ENCODE measurements around the gene YRDC. TPM values are rescaled to one million over a fixed set of nuclear protein-coding genes. Genes with fewer than 3 reads are reported as not detected.

The YRDC gene
- total and polyA plus RNA-seq, 2 donors = 12.2 to 13.3 TPM

DNA sequence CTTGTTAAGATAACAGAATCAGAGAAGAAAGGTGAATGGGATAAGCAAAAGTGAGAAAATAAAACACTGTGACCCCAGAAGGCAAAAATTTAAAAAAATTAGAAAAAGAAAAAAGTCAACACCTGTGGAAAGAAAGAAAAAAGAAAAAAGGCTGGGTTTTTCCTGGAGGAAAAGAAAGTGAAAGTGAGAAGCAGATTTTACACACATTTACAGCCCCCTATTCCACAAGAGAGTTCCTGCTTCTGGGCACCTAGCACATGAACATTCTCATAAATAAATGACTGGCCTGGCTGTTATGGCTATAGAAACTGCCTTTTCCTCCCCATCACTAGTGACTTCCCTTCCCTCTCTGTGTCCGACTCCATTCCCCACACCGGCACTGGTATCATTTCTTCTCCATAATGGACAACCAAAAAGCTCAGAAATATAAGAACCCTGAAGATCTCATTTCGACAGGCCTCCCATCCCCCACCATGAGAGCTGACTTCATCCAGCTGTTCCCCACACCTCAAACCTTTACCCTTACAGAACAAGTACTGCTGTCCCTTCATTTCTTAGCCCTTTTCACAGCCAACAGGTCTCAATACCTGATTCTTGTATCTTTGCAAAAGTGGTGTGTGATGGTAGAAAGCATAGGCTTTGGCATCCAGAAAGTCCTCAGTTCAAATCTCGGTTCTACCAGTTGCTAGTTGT, 38.8 kb upstream of the YRDC start:
- no peaks in the 10 kb centered on the region for H3K9me3 ChIP-seq (ENCODE audit: control insufficient read depth in 2 of 2, insufficient read depth in 1 of 2, low read length in 1 of 2)
- no peaks in the 10 kb centered on the region for H3K27me3 ChIP-seq (ENCODE audit: control insufficient read depth in 2 of 2, insufficient read depth in 1 of 2, low read length in 1 of 2)
- peaks cover 0 to 7% of the 10 kb centered on the region in 2 donors for H3K36me3 ChIP-seq (ENCODE audit: control insufficient read depth in 2 of 2, insufficient read depth in 2 of 2, low read length in 1 of 2)
- no peak overlapping the region for H3K4me3 ChIP-seq (ENCODE audit: low read length in 2 of 2)
- H3K27ac ChIP-seq (ENCODE audit: low read depth in 1 of 2, low read length in 1 of 2) = no peak overlapping the region
- no peak for DNase-seq (ENCODE audit: low read depth in 6 of 9, low spot score in 9 of 9)
- peaks cover 6 to 14% of the 10 kb centered on the region in 2 donors for H3K4me1 ChIP-seq (ENCODE audit: control insufficient read depth in 2 of 2, insufficient read depth in 2 of 2, low read length in 2 of 2)
- WGBS = 36% methylated on average over 4 of the region's 4 CpGs

DNA sequence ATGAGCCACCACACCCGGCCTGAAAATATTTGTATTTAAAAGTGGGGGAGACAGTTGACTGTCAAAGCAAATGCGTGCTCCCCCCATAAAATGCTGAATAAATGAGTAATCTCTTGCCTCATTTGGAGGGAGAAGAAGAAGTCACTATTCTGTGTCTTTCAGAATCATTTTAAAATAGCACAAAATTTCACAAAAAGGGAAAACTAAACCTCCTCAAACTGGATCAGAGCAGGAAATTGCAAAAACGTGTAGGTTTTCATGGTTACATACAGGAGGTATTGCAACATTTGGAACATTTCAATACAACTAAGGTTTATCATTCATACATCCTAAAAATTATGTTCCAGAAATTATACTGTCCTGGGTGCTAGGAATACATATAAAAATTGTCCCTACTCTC, 37.8 kb upstream of the YRDC start:
- no peak overlapping the region for H3K27ac ChIP-seq (ENCODE audit: low read depth in 1 of 2, low read length in 1 of 2)
- H3K4me1 ChIP-seq (ENCODE audit: control insufficient read depth in 2 of 2, insufficient read depth in 2 of 2, low read length in 2 of 2) = peaks cover 5 to 8% of the 10 kb centered on the region in 2 donors

GRCh38 chr1:37845049-37845646, 37.1 kb upstream of the YRDC start:
- Histone ChIP-seq H3K4me3 (ENCODE audit: low read length in 2 of 2) (no peak overlapping the region), H3K27me3 (ENCODE audit: control insufficient read depth in 2 of 2, insufficient read depth in 1 of 2, low read length in 1 of 2) (no peaks in the 10 kb centered on the region), H3K36me3 (ENCODE audit: control insufficient read depth in 2 of 2, insufficient read depth in 2 of 2, low read length in 1 of 2) (peaks cover 8 to 15% of the 10 kb centered on the region in 2 donors), H3K9me3 (ENCODE audit: control insufficient read depth in 2 of 2, insufficient read depth in 1 of 2, low read length in 1 of 2) (no peaks in the 10 kb centered on the region), H3K4me1 (ENCODE audit: control insufficient read depth in 2 of 2, insufficient read depth in 2 of 2, low read length in 2 of 2) (peaks cover 5 to 8% of the 10 kb centered on the region in 2 donors), H3K27ac (ENCODE audit: low read depth in 1 of 2, low read length in 1 of 2) (no peak overlapping the region)
- WGBS = 98% methylated on average over 5 of the region's 5 CpGs
- DNase-seq (ENCODE audit: low read depth in 6 of 9, low spot score in 9 of 9) = no peak

More for the DNA sequence above, 37.8 kb upstream of the YRDC start:
- H3K36me3 ChIP-seq (ENCODE audit: control insufficient read depth in 2 of 2, insufficient read depth in 2 of 2, low read length in 1 of 2) = peaks cover 6 to 13% of the 10 kb centered on the region in 2 donors
- WGBS = 74% methylated on average over 3 of the region's 3 CpGs
- H3K4me3 ChIP-seq (ENCODE audit: low read length in 2 of 2) = no peak overlapping the region
- no peaks in the 10 kb centered on the region for H3K9me3 ChIP-seq (ENCODE audit: control insufficient read depth in 2 of 2, insufficient read depth in 1 of 2, low read length in 1 of 2)
- DNase-seq (ENCODE audit: low read depth in 6 of 9, low spot score in 9 of 9) = no peak
- H3K27me3 ChIP-seq (ENCODE audit: control insufficient read depth in 2 of 2, insufficient read depth in 1 of 2, low read length in 1 of 2) = no peaks in the 10 kb centered on the region

GRCh38 chr1:37844536-37844935, 36.5 kb upstream of the YRDC start:
- H3K9me3 ChIP-seq (ENCODE audit: control insufficient read depth in 2 of 2, insufficient read depth in 1 of 2, low read length in 1 of 2) = no peaks in the 10 kb centered on the region
- H3K36me3 ChIP-seq (ENCODE audit: control insufficient read depth in 2 of 2, insufficient read depth in 2 of 2, low read length in 1 of 2) = peaks cover 14 to 20% of the 10 kb centered on the region in 2 donors
- no peak overlapping the region for H3K4me3 ChIP-seq (ENCODE audit: low read length in 2 of 2)
- H3K27me3 ChIP-seq (ENCODE audit: control insufficient read depth in 2 of 2, insufficient read depth in 1 of 2, low read length in 1 of 2) = no peaks in the 10 kb centered on the region
- no peak for DNase-seq (ENCODE audit: low read depth in 6 of 9, low spot score in 9 of 9)
- H3K4me1 ChIP-seq (ENCODE audit: control insufficient read depth in 2 of 2, insufficient read depth in 2 of 2, low read length in 2 of 2) = peaks cover 5 to 8% of the 10 kb centered on the region in 2 donors
- no peak overlapping the region for H3K27ac ChIP-seq (ENCODE audit: low read depth in 1 of 2, low read length in 1 of 2)

DNA sequence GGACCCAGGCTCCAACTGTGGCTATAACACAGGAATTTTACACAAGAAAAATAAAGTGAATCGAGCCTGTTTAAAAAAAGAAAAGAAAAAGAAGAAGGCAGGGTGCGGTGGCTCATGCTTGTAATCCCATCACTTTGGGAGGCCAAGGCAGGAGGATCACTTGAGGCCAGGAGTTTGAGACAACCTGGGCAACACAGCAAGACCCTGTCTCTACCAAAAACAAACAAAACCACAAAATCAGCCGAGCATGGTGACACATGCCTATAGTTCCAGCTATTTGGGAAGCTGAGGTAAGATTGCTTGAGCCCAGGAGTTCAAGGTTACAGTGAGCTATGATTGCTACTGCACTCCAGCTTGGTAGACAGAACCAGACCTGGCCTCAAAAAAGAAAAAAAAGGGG, 33.6 kb upstream of the YRDC start:
- no peak overlapping the region for H3K4me3 ChIP-seq (ENCODE audit: low read length in 2 of 2)
- no peaks in the 10 kb centered on the region for H3K27me3 ChIP-seq (ENCODE audit: control insufficient read depth in 2 of 2, insufficient read depth in 1 of 2, low read length in 1 of 2)
- H3K4me1 ChIP-seq (ENCODE audit: control insufficient read depth in 2 of 2, insufficient read depth in 2 of 2, low read length in 2 of 2) = peaks cover under 1 to 4% of the 10 kb centered on the region in 2 donors
- no peaks in the 10 kb centered on the region for H3K9me3 ChIP-seq (ENCODE audit: control insufficient read depth in 2 of 2, insufficient read depth in 1 of 2, low read length in 1 of 2)
- H3K36me3 ChIP-seq (ENCODE audit: control insufficient read depth in 2 of 2, insufficient read depth in 2 of 2, low read length in 1 of 2) = peaks cover 28 to 32% of the 10 kb centered on the region in 2 donors
- H3K27ac ChIP-seq (ENCODE audit: low read depth in 1 of 2, low read length in 1 of 2) = no peak overlapping the region
- DNase-seq (ENCODE audit: low read depth in 6 of 9, low spot score in 9 of 9) = no peak
- WGBS = 96% methylated on average over 3 of the region's 3 CpGs

DNA sequence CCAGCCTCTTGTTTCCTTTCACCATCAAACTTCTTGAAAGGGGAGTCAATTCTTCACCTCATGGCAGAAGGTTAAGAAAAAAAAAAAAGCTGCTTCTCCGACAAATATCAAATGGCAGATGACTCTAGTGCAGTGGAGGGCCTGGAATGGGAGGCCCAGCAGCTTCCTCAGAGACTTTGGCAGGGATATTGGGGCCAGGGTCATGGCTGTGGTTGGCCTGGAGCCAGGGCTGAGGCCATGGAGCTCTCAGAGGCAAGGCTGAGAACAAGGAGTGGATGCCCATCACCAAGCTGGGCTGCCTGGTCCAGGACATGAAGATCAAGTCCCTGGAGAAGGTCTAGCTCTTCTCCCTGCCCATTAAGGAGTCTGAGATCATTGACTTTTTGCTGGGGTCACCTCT, 32.7 kb upstream of the YRDC start:
- peaks cover 28 to 37% of the 10 kb centered on the region in 2 donors for H3K36me3 ChIP-seq (ENCODE audit: control insufficient read depth in 2 of 2, insufficient read depth in 2 of 2, low read length in 1 of 2)

GRCh38 chr1:37839676-37840075, 31.7 kb upstream of the YRDC start:
- no peaks in the 10 kb centered on the region for H3K4me1 ChIP-seq (ENCODE audit: control insufficient read depth in 2 of 2, insufficient read depth in 2 of 2, low read length in 2 of 2)
- H3K9me3 ChIP-seq (ENCODE audit: control insufficient read depth in 2 of 2, insufficient read depth in 1 of 2, low read length in 1 of 2) = no peaks in the 10 kb centered on the region
- H3K27ac ChIP-seq (ENCODE audit: low read depth in 1 of 2, low read length in 1 of 2) = no peak overlapping the region
- WGBS = 98% methylated on average over 10 of the region's 10 CpGs
- H3K4me3 ChIP-seq (ENCODE audit: low read length in 2 of 2) = no peak overlapping the region
- no peak for DNase-seq (ENCODE audit: low read depth in 6 of 9, low spot score in 9 of 9)
- peaks cover 37 to 46% of the 10 kb centered on the region in 2 donors for H3K36me3 ChIP-seq (ENCODE audit: control insufficient read depth in 2 of 2, insufficient read depth in 2 of 2, low read length in 1 of 2)
- no peaks in the 10 kb centered on the region for H3K27me3 ChIP-seq (ENCODE audit: control insufficient read depth in 2 of 2, insufficient read depth in 1 of 2, low read length in 1 of 2)

More for the DNA sequence above, 32.7 kb upstream of the YRDC start:
- Histone ChIP-seq H3K4me1 (ENCODE audit: control insufficient read depth in 2 of 2, insufficient read depth in 2 of 2, low read length in 2 of 2) (no peaks in the 10 kb centered on the region), H3K27me3 (ENCODE audit: control insufficient read depth in 2 of 2, insufficient read depth in 1 of 2, low read length in 1 of 2) (no peaks in the 10 kb centered on the region), H3K9me3 (ENCODE audit: control insufficient read depth in 2 of 2, insufficient read depth in 1 of 2, low read length in 1 of 2) (no peaks in the 10 kb centered on the region), H3K27ac (ENCODE audit: low read depth in 1 of 2, low read length in 1 of 2) (no peak overlapping the region), H3K4me3 (ENCODE audit: low read length in 2 of 2) (no peak overlapping the region)
- 100% methylated on average over 1 of the region's 1 CpG for WGBS
- DNase-seq (ENCODE audit: low read depth in 6 of 9, low spot score in 9 of 9) = no peak

- no peak for DNase-seq (ENCODE audit: low read depth in 6 of 9, low spot score in 9 of 9)
- WGBS = 97% methylated on average over 3 of the region's 3 CpGs
- H3K27me3 ChIP-seq (ENCODE audit: control insufficient read depth in 2 of 2, insufficient read depth in 1 of 2, low read length in 1 of 2) = no peaks in the 10 kb centered on the region
- no peaks in the 10 kb centered on the region for H3K9me3 ChIP-seq (ENCODE audit: control insufficient read depth in 2 of 2, insufficient read depth in 1 of 2, low read length in 1 of 2)
- peaks cover 53 to 66% of the 10 kb centered on the region in 2 donors for H3K36me3 ChIP-seq (ENCODE audit: control insufficient read depth in 2 of 2, insufficient read depth in 2 of 2, low read length in 1 of 2)
- no peak overlapping the region for H3K4me3 ChIP-seq (ENCODE audit: low read length in 2 of 2)
- H3K4me1 ChIP-seq (ENCODE audit: control insufficient read depth in 2 of 2, insufficient read depth in 2 of 2, low read length in 2 of 2) = no peaks in the 10 kb centered on the region
- H3K27ac ChIP-seq (ENCODE audit: low read depth in 1 of 2, low read length in 1 of 2) = no peak overlapping the region
These were observed 28.8 kb upstream of the YRDC start for GRCh38 chr1:37836788-37837187.

DNA sequence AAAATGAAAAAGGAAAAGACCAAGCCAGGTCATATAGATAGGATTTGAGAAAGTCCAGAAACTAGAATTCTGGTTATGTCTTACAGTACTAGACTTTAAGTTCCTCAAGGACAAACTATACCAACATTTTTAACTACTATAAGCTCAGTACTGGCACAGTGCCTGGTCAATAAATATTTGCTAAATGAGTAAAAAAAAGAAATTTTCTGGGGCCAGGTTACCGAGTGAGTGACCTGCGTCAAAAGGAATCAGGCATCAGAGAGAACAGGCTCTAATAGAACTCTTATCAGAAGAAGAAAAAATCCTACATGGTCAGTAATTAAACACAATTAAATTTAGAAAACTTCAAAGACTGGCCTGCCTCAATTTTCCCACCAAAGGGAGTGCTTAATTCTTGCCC, 23.8 kb upstream of the YRDC start:
- Histone ChIP-seq H3K27ac (ENCODE audit: low read depth in 1 of 2, low read length in 1 of 2) (no peak overlapping the region), H3K27me3 (ENCODE audit: control insufficient read depth in 2 of 2, insufficient read depth in 1 of 2, low read length in 1 of 2) (no peaks in the 10 kb centered on the region), H3K4me3 (ENCODE audit: low read length in 2 of 2) (no peak overlapping the region), H3K4me1 (ENCODE audit: control insufficient read depth in 2 of 2, insufficient read depth in 2 of 2, low read length in 2 of 2) (no peaks in the 10 kb centered on the region), H3K36me3 (ENCODE audit: control insufficient read depth in 2 of 2, insufficient read depth in 2 of 2, low read length in 1 of 2) (peaks cover 43 to 50% of the 10 kb centered on the region in 2 donors), H3K9me3 (ENCODE audit: control insufficient read depth in 2 of 2, insufficient read depth in 1 of 2, low read length in 1 of 2) (no peaks in the 10 kb centered on the region)
- WGBS = 100% methylated on average over 2 of the region's 2 CpGs
- DNase-seq (ENCODE audit: low read depth in 6 of 9, low spot score in 9 of 9) = no peak
